ENCODE data around the gene HOXA5.

DNA sequence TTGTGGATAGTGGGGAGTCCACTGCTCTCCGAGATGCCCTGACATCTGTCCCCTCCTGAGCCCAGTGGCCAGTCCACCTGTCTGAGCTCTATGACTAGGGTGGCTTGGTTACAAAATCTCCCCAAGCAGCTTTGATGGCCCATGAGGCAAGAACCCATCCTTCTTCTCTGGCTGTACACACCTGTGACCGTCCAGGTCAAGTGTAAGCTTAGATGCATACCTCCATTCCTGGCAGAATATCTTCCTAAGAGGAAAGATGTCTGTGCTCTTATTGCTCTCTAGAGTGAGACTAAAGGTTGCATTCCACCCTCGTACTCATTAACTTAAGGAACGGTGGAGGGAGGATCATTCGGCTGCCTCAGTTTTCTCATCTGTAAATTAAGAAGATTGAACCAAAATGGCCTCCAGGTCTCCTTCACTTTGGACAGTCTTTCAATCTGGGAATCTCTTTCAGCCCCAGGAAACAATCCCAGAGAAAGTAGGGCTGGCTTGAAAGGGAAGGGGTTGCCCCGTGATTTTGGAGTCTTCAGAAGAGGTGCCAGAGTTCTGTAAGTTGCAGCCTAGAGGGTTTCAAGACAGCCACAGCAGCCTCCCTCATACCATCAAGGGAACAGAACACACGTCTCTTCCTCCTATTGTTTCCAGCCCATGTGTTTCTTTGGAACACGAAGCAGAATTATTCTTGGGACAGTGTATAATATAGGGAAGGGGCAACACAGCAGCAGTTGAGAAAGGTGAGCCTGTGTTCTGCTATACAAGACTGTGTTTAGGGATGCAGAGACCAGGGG lies 18.4 kb downstream of the HOXA5 start:
- TF ChIP-seq POLR2A (IDR thresholded peaks at IDR 0.05; ENCODE audit: low read depth, low read length) = no peak
- TF ChIP-seq TAF1 (IDR thresholded peaks at IDR 0.05; ENCODE audit: low read depth, low read length) = no peak
- no peak for TF ChIP-seq POLR2AphosphoS5 (IDR thresholded peaks at IDR 0.05; ENCODE audit: low read depth, low read length)

Data from GM12891 (cell line).